HG02763 (cell line): Measurements from ENCODE around the gene ATP1B3.
"Not testable (repeated sequence)": the region's sequence is repeated elsewhere in the genome, so short reads cannot be mapped to it uniquely, and the experiment has no call there.

Source experiments
- ATAC-seq: cut with Tn5 transposase; IDR thresholded peaks from one replicate; pipeline ENCODE4 v1.9.1; 2021; ENCODE audit warnings: mild to moderate bottlenecking, moderate library complexity; ENCODE audit not compliant: unreplicated experiment

ATP1B3 gene

DNA sequence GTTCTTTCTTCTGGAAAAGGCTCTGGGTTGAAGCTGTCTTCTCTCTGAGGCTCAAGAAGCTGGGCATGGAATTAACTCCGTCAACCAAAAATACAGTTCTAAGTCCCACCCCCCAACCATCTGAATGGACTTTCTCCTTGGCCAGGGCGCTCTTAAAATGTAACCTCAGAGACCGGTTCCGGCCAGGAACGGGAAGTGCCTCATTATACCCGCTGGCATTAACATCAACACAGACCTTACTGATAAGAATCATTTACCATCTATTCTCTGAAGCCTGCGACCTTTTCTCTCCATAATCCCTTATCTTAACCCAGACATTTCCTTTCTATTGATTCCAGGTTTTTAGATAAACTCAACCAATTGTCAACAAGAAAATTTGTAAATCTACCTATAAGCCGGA is 64.7 kb downstream of the ATP1B3 start:
- no peak for ATAC-seq

DNA sequence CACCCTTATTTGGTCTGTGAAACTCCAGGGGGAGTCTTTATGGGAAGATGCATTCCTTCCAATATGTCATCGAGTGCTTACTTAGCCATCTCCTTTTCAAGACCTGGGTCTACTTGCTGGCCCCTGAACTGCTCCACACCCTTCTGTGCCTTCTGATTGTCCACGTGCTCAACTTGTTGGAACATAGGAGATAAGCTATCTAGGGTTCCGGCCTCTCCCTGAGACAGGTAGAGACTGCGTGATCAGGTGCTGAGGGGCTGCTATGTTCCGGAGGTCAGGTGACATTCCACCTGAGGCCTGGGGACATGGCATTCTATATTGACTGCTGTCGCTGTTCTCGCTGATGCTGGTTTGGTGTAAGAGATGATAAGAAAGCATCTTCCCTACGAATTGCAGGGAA is 65.6 kb downstream of the ATP1B3 start:
- no peak for ATAC-seq

- ATAC-seq: no peak
These were observed 69.5 kb downstream of the ATP1B3 start for GRCh38 chr3:141945726-141946485.

GRCh38 chr3:141949399-141949798 is 73.0 kb downstream of the ATP1B3 start:
- ATAC-seq: no peak

GRCh38 chr3:141949972-141950371 is 73.5 kb downstream of the ATP1B3 start:
- no peak for ATAC-seq

GRCh38 chr3:141950572-141951493 is 74.4 kb downstream of the ATP1B3 start:
- no peak for ATAC-seq

DNA sequence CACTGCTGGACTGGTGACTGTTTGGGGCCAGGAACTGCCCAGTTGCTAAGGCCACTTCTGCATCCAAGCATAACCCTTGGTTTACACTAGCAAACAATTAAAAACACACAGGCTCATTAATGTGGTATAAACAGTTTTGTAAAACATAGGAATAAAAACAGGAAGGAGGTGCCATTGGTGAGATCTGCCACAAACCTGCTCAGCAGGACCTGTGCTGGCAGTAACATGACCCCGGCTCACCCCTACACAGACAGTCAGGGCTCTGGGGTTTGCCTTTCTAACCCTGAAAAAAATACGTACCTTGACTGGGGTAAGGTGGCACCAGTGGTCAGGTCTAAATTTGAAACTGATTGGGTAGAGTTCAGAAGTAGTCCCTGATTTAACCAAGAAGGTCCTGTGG is 76.2 kb downstream of the ATP1B3 start:
- no peak for ATAC-seq

DNA sequence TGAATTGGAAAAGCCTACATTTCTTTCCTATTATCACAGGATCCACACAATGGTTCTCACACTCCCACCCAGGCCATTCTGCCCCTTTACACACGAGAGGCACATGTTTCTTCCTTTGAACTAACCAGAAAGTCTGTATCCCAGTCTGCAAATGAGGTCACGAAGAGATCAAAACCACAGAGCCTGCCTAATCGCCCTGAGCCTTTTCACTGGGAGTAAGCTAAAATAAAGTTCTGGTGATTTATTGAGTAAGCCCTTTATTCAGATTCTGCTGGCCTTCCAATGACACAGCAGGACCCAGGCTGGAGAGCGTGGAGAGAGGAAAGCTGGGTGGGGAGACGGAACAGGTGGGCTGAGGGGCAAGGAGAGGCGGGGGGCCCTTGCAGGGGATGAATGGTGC is 78.7 kb downstream of the ATP1B3 start:
- ATAC-seq: no peak

DNA sequence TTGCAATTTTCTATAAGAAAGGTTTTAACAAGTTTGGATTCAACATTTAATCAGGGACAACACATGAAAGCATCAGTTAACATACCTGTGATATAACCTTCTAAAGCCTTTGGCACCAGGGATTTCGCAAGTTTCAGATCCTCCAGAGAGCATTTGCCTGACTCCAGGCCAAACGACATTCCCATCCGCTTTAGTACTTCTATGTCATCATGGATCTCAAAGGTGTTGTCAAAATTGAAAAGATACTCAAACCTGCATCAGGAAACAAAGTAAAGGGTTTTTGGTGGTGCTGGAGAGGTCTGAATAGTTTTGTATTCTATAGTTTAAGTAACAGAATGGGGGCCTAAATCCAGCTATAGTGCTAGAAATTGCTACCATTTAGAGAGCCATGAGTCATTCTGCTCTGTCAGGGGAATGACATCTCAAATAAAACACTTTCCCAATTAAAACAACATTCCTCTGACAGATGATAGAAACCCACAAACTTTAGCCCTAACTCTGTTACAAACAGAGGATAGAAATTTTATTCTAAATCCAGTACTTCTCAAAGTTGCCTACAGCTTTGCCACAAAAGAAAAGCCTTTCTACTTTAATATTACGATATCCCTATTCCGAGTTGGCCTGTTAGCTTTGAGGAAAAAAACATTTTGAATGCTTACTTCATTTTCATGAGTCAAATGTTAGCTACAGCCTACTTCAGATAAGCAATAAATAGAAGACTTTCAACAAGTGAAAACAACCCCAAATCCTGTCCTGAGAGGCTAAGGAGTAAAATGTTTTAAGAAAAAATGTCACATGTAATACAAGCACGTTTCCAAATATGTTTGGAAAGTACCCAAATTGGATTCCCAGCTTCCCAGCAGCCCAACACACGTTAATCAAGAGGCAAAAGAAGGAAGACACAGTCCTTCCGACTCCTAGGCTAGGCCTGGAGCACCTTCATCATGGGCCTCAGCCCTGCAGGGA is 83.4 kb downstream of the ATP1B3 start:
- ATAC-seq: no peak

- ATAC-seq: no peak
These were observed 84.3 kb downstream of the ATP1B3 start for GRCh38 chr3:141960731-141961130.

GRCh38 chr3:141963301-141963700 is 86.9 kb downstream of the ATP1B3 start:
- ATAC-seq: no peak

- no peak for ATAC-seq
These were observed 89.0 kb downstream of the ATP1B3 start for GRCh38 chr3:141965471-141965870.

DNA sequence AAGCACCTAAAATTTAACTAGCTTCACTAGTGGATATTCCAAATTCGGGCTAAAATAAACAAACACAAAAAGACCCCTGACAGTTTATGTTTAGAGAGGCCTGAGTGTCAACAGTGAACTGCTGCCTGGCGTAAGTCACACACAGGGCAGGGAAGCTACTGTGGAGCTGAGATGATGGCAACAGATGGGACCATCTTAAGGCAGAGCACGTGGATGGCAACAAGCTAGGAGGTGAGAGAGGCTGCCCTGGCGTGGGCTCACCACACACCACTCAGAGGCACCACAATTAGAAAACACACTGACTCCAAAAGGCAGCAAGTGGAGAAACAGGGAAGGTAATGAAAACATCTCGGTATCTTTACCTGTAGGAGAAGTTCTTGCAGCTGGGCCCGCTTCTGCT is 93.3 kb downstream of the ATP1B3 start:
- ATAC-seq: no peak

- ATAC-seq: no peak
These were observed 95.1 kb downstream of the ATP1B3 start for GRCh38 chr3:141971571-141971970.

DNA sequence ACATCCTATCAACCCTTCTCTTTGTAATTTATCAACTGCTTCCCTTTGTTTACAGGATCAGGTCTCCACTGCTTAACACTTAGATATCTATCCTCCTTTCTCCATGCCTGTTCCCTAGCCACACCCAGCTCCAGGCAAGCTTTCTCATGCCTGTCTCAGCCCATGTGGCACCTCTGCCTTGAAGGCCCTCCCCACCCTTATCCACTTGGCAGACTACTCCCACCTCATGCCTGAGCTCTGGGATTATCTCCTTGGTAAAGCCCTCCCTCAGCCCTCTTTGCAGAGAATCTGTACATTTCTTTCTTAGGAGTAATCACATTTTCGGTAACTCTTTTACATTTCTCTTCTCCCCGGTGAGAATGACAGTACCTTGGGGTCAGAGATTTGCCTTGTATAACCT is 96.0 kb downstream of the ATP1B3 start:
- ATAC-seq: no peak

- ATAC-seq: not testable (repeated sequence)
These were observed 98.3 kb downstream of the ATP1B3 start for GRCh38 chr3:141974777-141975176.
